Endodermal cell (in vitro differentiated cells): ENCODE measurements around the gene C1GALT1. TPM values are rescaled to one million over a fixed set of nuclear protein-coding genes. Genes with fewer than 3 reads are reported as not detected.

Experiments
- DNase-seq: peaks from one replicate; pipeline ENCODE4 v3.0.0-alpha.2; 2017
- H3K27ac ChIP-seq: 2 replicates; pipeline ENCODE4 v1.5.1; 2013; ENCODE audit warnings: mild to moderate bottlenecking, low read depth, low read length, moderate library complexity
- H3K27me3 ChIP-seq: 2 replicates; pipeline ENCODE4 v1.6.1; 2013; ENCODE audit warnings: mild to moderate bottlenecking, low read length, moderate library complexity; ENCODE audit not compliant: insufficient read depth, control insufficient read depth, poor library complexity, severe bottlenecking
- H3K36me3 ChIP-seq: 2 replicates; pipeline ENCODE4 v1.7.0; 2013; ENCODE audit warnings: mild to moderate bottlenecking, low read length, moderate library complexity; ENCODE audit not compliant: control insufficient read depth, insufficient read depth
- H3K4me1 ChIP-seq: one replicate; pipeline ENCODE4 v1.7.0; 2013; ENCODE audit warnings: low read length; ENCODE audit not compliant: control insufficient read depth, insufficient read depth
- H3K4me3 ChIP-seq: 2 replicates; pipeline ENCODE4 v1.5.1; 2013; ENCODE audit warnings: mild to moderate bottlenecking, low read length, moderate library complexity
- H3K9ac ChIP-seq: 2 replicates; pipeline ENCODE4 v1.6.1; 2013; ENCODE audit warnings: mild to moderate bottlenecking, low read length, moderate library complexity; ENCODE audit not compliant: poor library complexity, severe bottlenecking; ENCODE audit errors: extremely low read depth
- H3K9me3 ChIP-seq: 2 replicates; pipeline ENCODE4 v1.6.1; 2013; ENCODE audit warnings: mild to moderate bottlenecking, low read length, moderate library complexity; ENCODE audit not compliant: control insufficient read depth
- H3K27ac Mint-ChIP-seq: 2 replicates; pipeline ENCODE4 v1.8.0; 2020; ENCODE audit warnings: mixed read lengths
- H3K27me3 Mint-ChIP-seq: 2 replicates; pipeline ENCODE4 v1.8.0; 2021; ENCODE audit warnings: mild to moderate bottlenecking, mixed read lengths; ENCODE audit not compliant: insufficient read depth
- H3K36me3 Mint-ChIP-seq: 2 replicates; pipeline ENCODE4 v1.8.0; 2020; ENCODE audit warnings: low read depth, mixed read lengths
- H3K4me1 Mint-ChIP-seq: 2 replicates; pipeline ENCODE4 v1.8.0; 2020; ENCODE audit warnings: mixed read lengths
- H3K4me3 Mint-ChIP-seq: 2 replicates; pipeline ENCODE4 v1.8.0; 2020; ENCODE audit warnings: mild to moderate bottlenecking, moderate library complexity, mixed read lengths
- H3K9me3 Mint-ChIP-seq: 2 replicates; pipeline ENCODE4 v1.8.0; 2020; ENCODE audit warnings: mild to moderate bottlenecking, mixed read lengths
- WGBS, 2 experiments: methylation state at CpG; one replicate each; pipeline versions ENCODE4 v1.1.5 to v1.1.7; 2013; ENCODE audit warnings: missing lambda C conversion rate in 2 of 2, mixed read lengths in 1 of 2; ENCODE audit not compliant: insufficient coverage in 1 of 2, insufficient read length in 1 of 2; 5-methylcytosine and 5-hydroxymethylcytosine counted together
- total RNA-seq, 2 donors: library from RNA; stranded (reverse); fragmentation: NEBNext Ultra II Directional in 1 of 2; extraction: Animal tissue kit (Norgen Biotek cat#: 25700) in 1 of 2; gene quantifications; 2 replicates in 1 of 2; 3 replicates in 1 of 2; pipeline ENCODE4 v1.2.1, GENCODE V29; 2021
- TF ChIP-seq, protein P1 (sequence below): fragments of 200-600 bp; sonication (generic); conservative IDR thresholded peaks from 2 replicates; pipeline ENCODE4 v1.5.0; 2021; ENCODE audit warnings: antibody characterized with exemption, mild to moderate bottlenecking

The C1GALT1 gene
- total RNA-seq, 2 donors from 2014 or later = 65.7 to 132 TPM

DNA sequence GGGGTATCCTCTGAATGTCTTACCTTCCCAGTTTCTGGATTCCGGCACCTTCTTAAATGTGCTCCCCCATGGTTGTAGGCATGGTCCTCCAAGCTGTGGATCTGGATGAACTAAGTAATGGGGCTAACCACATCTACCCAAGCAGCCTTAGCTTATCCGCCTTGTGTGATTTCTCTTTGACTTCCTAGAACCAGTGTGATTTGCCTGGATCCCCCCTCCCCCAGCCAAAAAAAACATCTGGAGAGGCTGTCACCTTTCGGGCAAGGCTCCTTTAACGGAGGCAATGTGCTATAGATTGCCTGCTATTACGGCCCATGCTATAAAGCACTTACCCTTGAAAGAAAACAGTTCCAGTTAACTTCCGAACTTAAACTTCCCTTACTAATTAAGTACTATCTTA lies 33.9 kb downstream of the C1GALT1 start:
- H3K9me3 Mint-ChIP-seq = peaks cover 5% of the 10 kb centered on the region
- no peak overlapping the region for H3K4me3 ChIP-seq
- H3K9ac ChIP-seq = no peak overlapping the region
- H3K36me3 ChIP-seq = peaks cover 81% of the 10 kb centered on the region
- H3K27me3 ChIP-seq = no peaks in the 10 kb centered on the region
- H3K4me1 ChIP-seq = peaks cover 8% of the 10 kb centered on the region
- WGBS, 2 experiments = 93 to 94% methylated on average over 2 to 6 of the region's 6 CpGs
- no peak overlapping the region for H3K27ac ChIP-seq
- TF ChIP-seq, protein P1, sequence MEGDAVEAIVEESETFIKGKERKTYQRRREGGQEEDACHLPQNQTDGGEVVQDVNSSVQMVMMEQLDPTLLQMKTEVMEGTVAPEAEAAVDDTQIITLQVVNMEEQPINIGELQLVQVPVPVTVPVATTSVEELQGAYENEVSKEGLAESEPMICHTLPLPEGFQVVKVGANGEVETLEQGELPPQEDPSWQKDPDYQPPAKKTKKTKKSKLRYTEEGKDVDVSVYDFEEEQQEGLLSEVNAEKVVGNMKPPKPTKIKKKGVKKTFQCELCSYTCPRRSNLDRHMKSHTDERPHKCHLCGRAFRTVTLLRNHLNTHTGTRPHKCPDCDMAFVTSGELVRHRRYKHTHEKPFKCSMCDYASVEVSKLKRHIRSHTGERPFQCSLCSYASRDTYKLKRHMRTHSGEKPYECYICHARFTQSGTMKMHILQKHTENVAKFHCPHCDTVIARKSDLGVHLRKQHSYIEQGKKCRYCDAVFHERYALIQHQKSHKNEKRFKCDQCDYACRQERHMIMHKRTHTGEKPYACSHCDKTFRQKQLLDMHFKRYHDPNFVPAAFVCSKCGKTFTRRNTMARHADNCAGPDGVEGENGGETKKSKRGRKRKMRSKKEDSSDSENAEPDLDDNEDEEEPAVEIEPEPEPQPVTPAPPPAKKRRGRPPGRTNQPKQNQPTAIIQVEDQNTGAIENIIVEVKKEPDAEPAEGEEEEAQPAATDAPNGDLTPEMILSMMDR = no peak
- no peak for DNase-seq
- H3K4me3 Mint-ChIP-seq = no peak overlapping the region
- H3K27ac Mint-ChIP-seq = no peak overlapping the region
- peaks cover 27% of the 10 kb centered on the region for H3K4me1 Mint-ChIP-seq
- peaks cover 56% of the 10 kb centered on the region for H3K36me3 Mint-ChIP-seq
- no peaks in the 10 kb centered on the region for H3K27me3 Mint-ChIP-seq
- peaks cover 25% of the 10 kb centered on the region for H3K9me3 ChIP-seq

DNA sequence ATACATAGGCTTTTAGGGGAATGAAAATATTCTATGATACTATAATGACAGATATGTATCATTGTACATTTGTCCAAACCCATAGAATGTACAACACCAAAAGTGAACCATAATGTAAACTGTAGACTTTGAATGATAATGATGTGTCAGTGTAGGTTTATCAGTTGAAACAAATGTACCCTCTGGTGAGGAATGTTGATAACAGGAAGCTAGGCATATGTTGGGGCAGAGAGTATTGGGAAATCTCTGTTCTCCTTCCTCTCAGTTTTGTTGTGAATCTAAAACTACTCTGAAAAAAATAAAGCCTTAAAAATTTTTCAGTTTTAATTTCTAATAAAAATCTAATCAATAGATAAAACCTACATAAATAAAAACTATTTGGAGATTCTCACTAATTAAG lies 36.9 kb downstream of the C1GALT1 start:
- H3K36me3 Mint-ChIP-seq = peaks cover 54% of the 10 kb centered on the region

DNA sequence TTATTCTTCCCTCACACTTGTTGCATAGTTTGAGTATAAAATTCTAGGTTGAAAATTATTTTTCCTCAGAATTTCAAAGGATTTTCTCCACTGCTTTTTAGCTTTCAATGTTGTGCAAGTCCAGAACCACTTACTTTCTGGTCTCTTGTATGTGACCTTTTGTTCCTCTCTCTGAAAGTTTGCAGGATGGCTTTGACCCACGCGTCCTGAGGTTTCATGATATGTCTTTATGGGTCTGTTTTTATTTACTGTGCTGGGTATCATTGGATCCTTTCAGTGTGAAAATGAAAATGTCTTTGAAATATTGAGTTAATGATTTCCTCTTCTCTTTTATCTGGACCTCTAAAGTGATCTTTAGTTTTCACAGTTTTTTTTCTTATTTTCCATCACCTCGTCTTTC lies 38.5 kb downstream of the C1GALT1 start:
- peaks cover 42% of the 10 kb centered on the region for H3K36me3 Mint-ChIP-seq
- Histone ChIP-seq H3K4me1 (no peaks in the 10 kb centered on the region), H3K36me3 (peaks cover 93% of the 10 kb centered on the region), H3K4me3 (no peak overlapping the region), H3K27me3 (no peaks in the 10 kb centered on the region), H3K9me3 (peaks cover 28% of the 10 kb centered on the region), H3K9ac (no peak overlapping the region), H3K27ac (no peak overlapping the region)
- no peak for DNase-seq
- H3K27me3 Mint-ChIP-seq = no peaks in the 10 kb centered on the region
- no peak overlapping the region for H3K27ac Mint-ChIP-seq
- TF ChIP-seq, protein P1 = no peak
- no peak overlapping the region for H3K4me3 Mint-ChIP-seq
- peaks cover 4% of the 10 kb centered on the region for H3K9me3 Mint-ChIP-seq
- peaks cover 16% of the 10 kb centered on the region for H3K4me1 Mint-ChIP-seq
- WGBS, 2 experiments = 93% methylated on average over 3 of the region's 3 CpGs; no CpG with 5 or more reads in 1 of the 2 experiments

More for the DNA sequence above, 36.9 kb downstream of the C1GALT1 start:
- no peak overlapping the region for H3K27ac ChIP-seq
- no peaks in the 10 kb centered on the region for H3K27me3 ChIP-seq
- TF ChIP-seq, protein P1 = no peak
- H3K9me3 ChIP-seq = peaks cover 21% of the 10 kb centered on the region
- Mint-ChIP-seq H3K4me3 (no peak overlapping the region), H3K9me3 (no peaks in the 10 kb centered on the region), H3K4me1 (peaks cover 16% of the 10 kb centered on the region), H3K27ac (no peak overlapping the region), H3K27me3 (no peaks in the 10 kb centered on the region)
- H3K4me3 ChIP-seq = no peak overlapping the region
- H3K4me1 ChIP-seq = no peaks in the 10 kb centered on the region
- H3K36me3 ChIP-seq = peaks cover 95% of the 10 kb centered on the region
- no peak for DNase-seq
- no peak overlapping the region for H3K9ac ChIP-seq
